NCI-H748 (cell line): ENCODE results near the gene GTPBP4.
A peak's percentile ranks its signal among the peaks of the same experiment; 100 is the strongest.

Source experiments
- DNase-seq: peaks from one replicate; lab custom pipeline; 2025; ENCODE audit not compliant: unreplicated experiment; lab: John Stamatoyannopoulos, UW

GTPBP4 gene

DNA sequence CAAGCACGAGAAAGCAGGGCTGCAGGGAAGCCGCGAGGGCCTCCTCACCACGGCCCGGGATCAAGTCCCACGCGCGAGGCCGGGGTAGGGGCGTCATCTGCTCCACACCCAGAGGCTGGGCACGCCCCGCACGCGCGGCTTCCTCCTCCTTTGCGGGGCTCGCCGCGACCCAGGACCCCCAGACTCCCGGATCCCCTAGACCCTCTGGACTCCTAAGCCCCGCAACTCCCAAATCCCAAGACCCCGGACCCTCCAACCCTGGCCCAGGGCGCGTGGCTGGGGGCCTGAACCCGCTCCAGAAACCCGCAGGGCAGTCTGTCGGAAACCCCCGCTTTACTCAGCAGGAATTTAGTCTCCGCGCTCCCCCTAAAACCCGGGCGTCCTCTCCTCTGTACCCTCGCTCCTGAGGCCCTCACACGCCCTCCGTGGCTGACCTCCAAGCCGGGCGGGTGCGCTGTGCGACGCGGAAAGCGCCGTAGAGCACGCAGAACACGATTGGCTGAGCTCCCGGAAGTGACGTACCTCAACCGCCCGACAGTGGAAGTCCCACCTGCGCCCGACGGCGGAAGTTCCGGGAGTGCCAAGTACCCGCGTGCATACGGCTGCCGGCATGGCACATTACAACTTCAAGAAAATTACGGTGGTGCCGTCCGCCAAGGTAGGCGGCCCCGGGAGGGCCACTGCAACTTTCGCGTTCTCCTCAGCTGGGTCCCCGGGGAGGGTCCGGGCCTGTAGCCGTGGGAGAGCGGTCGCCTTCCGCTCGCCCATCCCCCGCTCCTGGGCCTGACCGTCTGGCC lies at the start of gene GTPBP4:
TSS of gene GTPBP4 (plus strand) at position 565 of the 797 bp plus-strand sequence. CDS start at position 611, 46 bp downstream.
- peak; percentile 95 for DNase-seq

- DNase-seq, result no peak
Measured at GRCh38 chr10:938941-939678, 49.1 kb upstream of the GTPBP4 start.

GRCh38 chr10:943334-944033 lies 44.8 kb upstream of the GTPBP4 start:
- DNase-seq, result no peak

DNA sequence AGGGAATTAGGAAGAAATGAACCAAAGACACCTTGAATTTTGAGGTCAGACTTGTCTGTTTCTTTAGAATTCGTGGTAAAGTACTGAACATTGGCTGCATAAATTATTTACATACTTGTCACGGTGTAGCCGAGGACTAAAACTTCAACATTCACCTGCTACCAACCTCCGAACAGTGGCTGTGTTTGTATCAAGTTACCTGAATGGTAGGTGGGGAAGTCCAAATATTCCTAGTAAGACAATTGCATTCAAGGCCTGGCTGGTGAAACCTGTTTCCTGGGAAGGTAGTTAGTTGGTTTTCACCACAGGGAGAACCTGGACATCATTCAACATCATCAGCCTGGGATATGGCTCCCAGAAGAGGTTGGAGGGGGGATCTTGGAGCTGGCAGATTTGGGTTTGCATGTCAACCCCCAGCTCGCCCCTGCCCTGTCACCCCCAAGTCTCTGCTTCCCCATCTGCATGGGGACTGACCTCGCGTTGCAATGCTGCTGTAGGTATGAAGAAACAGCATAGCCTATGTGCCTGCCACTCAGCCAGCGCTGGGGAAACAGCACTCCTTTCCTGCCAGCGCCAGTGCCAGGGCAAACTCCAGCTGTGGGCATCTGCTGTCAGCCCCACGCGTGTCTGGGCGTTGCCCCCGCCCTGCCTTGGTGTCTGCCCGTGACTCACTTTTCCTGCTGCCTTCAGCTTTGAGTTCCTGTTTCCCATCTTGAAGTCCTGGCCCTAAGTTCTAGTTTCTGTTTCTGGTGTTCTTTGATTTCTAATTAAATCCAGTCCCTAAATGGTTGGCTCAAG lies 44.0 kb upstream of the GTPBP4 start:
- no peak for DNase-seq

DNA sequence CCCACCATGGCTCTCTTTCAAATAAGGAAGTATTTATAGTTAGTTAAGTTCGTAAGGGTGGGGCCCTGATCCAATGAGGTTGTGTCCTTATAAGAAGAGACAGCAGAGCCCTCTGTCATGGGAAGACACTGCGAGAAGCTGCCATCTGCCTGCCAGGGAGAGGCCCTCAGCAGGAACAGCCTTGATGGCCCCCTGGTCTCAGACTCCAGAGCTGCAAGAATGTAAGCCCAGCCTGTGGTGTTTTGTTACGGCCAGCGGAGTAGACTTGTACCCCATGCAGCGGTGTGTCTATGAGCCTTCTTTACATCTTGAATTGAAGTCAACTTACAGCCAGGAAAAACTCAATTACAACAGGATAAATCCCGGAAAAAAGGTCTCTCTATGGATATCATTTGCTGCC lies 42.5 kb upstream of the GTPBP4 start:
- DNase-seq, result no peak

DNA sequence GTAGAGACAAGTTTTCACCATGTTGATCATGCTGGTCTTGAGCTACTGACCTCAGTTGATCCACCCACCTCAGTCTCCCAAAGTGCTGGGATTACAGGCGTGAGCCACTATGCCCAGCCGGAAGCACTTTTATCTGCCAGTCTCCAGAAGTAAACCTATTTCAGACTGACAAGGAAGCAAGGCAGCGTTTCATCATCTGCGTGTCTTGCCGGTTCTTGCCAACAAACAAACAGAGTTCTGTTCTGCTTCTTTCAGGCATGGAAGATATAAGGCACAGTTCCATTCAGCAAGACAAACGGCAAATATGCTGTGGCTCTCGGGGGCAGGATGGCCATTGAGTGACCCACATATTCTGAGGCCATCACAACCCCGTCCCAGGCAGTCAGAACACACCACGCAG lies 41.2 kb upstream of the GTPBP4 start:
- DNase-seq, result no peak

DNA sequence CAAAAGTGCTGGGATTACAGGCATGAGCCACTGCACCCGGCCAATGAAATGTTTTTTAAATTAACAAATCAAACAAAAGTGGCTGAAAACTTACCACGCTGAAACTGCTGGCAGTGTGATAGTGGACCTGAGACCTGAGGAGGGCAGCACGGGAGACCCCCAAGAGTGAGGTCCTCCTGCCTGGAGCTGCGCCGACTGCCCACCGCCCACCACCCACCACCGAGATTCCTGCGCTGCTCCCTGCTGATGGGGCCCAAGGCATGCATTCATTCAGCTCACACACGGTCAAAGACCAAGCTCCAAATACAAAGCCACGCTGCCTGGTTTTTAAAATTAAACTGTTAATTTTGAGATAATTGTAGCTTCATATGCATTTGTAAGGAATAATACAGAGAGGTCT lies 40.4 kb upstream of the GTPBP4 start:
- no peak for DNase-seq

DNA sequence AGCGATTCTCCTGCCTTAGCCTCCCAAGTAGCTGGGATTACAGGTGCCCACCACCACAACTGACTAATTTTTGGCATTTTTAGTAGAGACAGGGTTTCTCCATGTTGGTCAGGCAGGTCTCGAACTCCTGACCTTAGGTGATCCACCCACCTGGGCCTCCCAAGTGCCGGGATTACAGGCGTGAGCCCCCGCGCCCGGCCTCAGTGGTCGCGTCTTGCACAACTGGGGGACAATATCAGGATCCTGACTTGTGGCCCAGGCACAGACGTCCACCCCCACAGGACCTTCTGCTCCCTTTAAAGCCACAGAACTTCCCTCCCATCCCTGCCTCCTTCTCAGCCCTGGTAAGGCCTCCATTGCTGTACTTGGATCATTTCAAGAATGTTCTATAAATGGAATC lies 39.9 kb upstream of the GTPBP4 start:
- no peak for DNase-seq

DNA sequence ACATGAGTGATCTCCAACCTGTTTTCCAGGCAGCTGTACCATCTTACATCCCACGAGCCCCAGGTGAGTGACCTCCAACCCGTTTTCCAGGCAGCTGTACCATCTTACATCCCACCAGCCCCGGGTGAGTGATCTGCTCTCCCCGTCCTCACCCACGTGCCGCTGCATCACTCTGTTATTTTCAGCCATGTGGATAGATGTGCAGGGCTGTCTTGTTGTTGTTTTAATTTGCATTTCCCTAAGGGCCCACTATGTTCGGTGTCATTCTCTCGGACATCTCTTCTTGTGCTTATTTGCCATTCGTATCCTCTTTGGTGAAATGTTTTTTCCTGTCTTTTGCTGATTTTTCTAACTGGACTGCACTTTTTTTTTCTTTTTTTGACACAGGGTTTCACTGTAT lies 38.8 kb upstream of the GTPBP4 start:
- no peak for DNase-seq

DNA sequence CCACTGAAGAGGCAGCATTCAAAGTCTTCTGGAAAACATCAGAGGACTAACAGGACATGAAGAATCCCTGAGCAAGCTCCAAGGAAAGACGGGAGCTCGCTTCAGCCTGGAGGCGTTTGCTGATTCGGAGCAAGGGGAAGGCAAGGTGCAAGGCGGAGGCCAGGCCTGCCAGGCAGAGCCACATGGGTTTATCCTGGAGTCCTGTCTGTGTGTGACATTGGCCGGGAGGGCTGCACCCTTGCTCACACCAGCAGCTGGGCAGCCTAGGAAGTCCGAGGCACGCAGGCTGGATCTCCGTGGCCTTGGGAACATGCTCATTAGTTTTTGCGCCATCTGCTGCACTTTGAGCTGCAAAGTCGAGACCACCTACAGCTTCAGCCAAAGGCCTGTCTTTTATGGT lies 34.4 kb upstream of the GTPBP4 start:
- DNase-seq, result no peak

GRCh38 chr10:954396-954795 lies 33.8 kb upstream of the GTPBP4 start:
- no peak for DNase-seq

GRCh38 chr10:955127-955819 lies 33.0 kb upstream of the GTPBP4 start:
- no peak for DNase-seq

DNA sequence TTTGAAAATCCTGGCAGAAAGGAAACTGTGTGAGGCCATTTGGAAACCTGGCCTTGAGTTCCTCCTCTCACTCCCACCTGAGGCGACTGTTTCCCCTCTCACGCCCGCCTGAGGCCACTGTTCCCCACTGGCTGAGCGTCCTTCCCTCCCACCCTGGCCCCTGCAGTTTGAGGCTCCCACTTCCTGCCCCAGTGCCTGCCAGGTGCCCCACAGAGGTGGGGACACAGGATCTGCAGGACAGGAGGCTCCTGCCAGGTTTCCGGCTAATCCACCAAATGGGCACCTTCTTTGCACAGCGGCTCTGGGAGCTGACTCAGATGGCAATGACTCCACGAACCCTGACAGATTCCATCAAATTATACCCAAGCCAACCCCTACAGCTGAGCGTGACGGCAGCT lies 32.4 kb upstream of the GTPBP4 start:
- no peak for DNase-seq

GRCh38 chr10:958106-958505 lies 30.1 kb upstream of the GTPBP4 start:
- DNase-seq, result no peak

DNA sequence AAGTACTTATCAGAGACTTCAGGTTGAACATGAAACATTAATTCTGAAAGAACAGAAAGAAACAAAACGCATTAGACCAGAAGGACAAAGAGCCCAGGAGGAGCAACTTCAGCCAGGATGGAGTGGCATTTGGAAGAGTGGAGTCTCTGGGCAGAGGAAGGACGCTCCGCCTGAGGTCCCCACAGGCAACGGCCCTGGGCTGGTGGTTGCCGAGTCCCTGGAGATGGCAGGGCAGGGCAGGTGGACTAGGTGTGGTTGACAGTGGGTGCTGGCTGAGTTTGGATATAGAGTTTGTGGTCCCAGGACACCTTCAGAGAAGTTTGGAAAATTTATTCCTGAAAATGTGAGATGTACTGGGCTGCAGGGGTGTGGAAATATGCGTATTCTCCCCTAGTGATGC lies 29.4 kb upstream of the GTPBP4 start:
- DNase-seq, result no peak

- no peak for DNase-seq
Measured at GRCh38 chr10:962342-962741, 25.9 kb upstream of the GTPBP4 start.

DNA sequence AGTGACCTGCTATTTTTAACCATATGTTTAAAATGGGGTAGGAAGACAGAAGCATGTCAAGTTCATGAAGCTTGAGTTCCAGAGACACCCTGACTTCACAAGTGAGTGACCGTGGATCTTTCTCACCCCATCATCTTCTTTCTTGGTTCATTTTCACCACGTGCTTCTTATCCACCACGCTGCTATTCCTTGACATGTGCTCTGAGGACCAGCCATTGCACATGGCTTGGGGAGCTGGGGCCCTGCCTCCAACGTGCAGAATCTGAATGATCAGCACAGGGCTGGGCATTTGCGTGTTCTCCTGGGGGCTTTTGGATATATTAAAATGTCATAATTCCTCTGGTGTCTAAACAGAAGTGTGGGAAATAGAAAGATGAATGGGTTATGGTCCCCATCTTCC lies 25.0 kb upstream of the GTPBP4 start:
- no peak for DNase-seq

- DNase-seq, result no peak
Measured at GRCh38 chr10:963655-964054, 24.6 kb upstream of the GTPBP4 start.

- no peak for DNase-seq
Measured at GRCh38 chr10:964321-964987, 23.8 kb upstream of the GTPBP4 start.

GRCh38 chr10:964988-965417 lies 23.2 kb upstream of the GTPBP4 start:
- DNase-seq, result no peak
